Activated CD8-positive, alpha-beta memory T cell treated with anti-CD3 and anti-CD28 coated beads for 1 hour (primary cell): ENCODE data around the gene PFDN6.

Experiments used
- DNase-seq, 2 donors: peaks; one replicate each; pipeline ENCODE4 v3.0.0-alpha.2; 2020; ENCODE audit warnings: low read depth in 1 of 2; ENCODE audit errors: extremely low read depth in 1 of 2

The PFDN6 gene

DNA sequence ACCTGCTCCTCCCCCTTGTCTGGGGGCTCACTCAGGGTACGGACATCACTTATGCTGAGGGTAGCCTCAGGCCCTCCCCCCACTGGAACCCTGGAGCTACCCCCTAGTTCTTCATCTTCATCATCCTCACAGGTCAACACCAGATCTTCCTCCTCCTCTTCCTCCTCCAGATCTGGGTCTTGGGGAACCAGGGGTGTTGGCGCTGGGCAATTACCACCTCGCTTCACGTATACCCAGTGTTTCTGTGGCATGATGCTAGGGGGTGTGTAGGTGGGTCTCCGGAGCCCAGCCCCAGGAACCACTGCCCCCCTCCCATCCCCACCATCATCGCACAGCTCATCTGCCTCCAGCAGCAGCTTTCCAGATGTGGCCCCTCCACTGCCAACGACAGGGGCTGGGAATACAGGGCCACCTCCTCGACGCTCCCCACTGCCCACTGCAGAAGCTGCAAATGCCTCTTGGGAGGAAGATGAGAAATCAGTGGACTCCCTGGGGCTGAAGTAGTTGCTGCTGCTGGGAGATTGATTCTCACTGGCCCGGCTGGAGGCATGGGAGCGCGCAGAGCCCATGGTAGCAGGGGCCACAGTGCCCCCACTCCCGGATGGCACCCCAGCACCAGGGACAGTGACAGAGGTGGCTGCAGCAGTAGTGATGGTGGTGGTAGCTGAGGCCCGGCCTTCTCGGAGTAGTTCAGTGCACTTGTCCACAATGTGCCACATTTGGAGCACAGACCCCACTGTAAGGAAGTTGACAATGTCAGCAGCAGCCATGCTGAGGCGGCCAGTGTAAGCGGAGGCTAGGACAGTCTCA, 26.6 kb downstream of the PFDN6 start:
- DNase-seq, result no peak

GRCh38 chr6:33316603-33317418, 27.4 kb downstream of the PFDN6 start:
- DNase-seq, result no peak

DNA sequence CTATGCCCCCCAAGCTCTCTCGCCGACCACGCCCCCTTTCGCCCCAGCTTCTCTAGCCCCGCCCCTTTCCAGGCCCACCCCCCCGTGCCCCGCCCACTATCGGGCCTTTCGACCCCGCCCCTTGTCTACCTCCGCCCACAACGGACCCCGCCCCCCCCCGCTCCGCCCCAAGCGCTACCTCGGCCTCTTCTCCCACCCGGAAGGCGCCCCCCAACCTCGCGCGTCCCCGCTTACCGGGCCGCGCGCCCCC, 27.9 kb downstream of the PFDN6 start:
- no peak for DNase-seq

DNA sequence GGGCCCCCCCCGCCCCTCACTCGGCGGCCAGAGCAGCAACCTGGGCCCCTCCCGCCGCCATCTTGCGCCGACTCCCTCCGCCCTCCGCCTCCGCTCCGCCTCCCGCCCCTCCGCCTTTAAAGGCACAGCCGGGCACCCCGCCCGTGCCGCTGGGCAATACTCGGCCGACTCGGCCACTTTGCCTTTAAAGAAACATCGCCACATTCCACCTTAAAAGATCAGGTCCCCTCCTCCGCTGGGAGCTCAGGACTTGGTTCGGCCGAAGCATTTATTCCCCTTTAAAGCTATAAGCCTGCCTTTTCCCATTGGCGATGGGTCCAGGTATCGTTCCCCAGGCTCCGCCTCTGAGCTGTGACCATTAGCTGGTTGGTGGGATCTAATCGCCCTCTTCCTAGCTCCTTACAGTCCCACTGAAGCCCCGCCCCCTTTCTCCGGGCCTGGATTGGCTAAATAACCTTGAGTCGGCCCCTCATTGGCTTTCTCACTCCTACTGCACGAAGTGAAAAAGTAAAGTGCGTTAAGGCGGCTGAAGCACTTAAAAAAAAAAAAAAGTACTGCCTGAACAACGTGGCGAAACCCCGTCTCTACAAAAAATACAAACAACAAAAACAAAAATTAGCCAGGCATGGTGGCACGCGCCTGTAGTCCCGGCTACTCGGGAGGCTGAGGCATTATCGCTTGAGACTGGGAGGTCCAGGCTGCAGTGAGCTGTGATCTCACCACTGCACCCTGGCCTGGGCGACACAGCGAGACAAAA, 28.4 kb downstream of the PFDN6 start, which contains the start of gene ZBTB22:
Gene ZBTB22, minus strand, starts transcription at position 76 of the 757 bp plus-strand sequence. CDS start 828 bp downstream, outside the sequence.
- DNase-seq, result peak; percentile 90 to 95

- DNase-seq, result no peak
Measured at GRCh38 chr6:33318426-33319073, 29.1 kb downstream of the PFDN6 start.

GRCh38 chr6:33319939-33320314, 30.5 kb downstream of the PFDN6 start:
- DNase-seq, result no peak

DNA sequence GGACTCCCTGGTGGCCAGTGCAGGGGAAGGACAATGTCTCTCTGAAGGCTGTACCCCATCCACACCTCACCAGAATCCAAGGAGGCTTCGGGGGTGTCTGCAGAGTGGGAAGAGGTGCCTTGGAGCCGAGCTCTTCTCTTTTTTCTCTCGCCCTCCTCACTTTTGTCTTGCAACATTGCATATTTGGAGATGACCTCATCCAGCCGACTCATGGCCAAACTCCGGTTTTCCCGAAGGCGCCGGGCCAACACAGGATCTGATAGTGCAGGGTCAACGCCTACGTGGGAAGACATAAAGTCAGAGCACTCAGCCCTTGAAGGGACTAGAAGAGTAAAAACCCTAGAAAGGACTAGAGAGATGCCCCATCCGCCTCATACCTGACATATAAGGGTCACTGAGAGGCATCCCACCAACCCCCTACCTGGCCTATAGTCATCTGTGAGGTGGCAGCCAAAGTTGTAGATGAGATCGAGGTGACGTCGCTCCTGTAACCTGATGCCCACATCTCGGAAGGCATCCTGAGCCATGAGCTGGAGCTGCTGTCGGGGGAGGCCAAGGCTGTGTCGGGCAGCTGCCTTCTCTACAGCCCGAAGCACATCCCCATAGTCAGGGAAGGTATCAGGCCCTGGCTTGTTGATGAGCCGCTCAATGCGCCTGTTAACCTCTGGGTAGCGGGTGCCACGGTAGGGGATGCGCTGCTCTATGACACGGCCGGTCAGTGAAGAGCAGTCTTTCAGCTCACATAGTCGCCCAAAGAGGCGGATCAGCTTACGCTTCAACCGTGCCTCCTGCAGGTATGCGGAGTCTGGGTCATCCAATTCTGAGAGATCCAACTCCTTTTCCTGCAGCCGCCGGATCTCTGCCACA, 31.1 kb downstream of the PFDN6 start:
- no peak for DNase-seq

DNA sequence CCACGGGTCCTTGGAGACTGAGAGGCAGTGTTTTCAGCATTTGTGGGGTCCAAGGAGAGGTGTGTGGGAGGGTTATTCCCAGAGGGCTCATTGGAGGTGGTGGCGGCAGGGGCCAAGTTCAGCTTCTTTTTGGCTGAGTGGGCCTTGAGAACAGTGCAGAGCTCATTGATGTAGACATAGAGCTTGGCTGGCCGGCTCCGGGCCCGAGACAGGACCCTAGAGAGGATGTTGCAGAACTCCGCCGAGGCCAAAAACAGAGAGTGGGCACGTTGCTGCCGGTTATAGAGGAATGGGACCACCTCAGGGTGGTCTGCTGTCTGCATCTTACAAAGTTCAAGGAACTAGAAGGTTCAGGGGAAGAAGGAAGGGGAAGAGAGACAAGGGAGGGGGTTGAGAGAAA, 31.8 kb downstream of the PFDN6 start:
- no peak for DNase-seq

- no peak for DNase-seq
Measured at GRCh38 chr6:33323623-33323948, 34.2 kb downstream of the PFDN6 start.

- DNase-seq, result no peak
Measured at GRCh38 chr6:33324125-33324524, 34.7 kb downstream of the PFDN6 start.

GRCh38 chr6:33329058-33329457, 39.7 kb downstream of the PFDN6 start:
- no peak for DNase-seq

- DNase-seq, result no peak
Measured at GRCh38 chr6:33330736-33331135, 41.3 kb downstream of the PFDN6 start.

DNA sequence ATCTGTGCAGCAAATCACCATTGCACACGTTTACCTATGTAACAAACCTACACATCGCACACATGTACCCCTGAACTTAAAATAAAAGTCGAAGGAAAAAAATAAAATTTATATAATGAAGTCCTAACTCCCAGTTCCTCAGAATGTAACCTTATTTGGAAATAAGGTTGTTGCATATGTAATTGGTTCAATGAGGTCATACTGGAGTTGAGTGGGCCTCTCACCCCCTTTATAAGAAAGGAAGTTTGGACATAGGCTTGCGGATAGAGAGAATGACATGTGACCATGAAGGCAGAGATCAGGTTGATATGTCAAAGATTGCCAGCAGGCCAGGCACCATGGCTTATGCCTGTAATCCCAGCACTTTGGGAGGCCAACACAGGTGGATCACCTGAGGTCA, 44.3 kb downstream of the PFDN6 start:
- DNase-seq, result no peak

DNA sequence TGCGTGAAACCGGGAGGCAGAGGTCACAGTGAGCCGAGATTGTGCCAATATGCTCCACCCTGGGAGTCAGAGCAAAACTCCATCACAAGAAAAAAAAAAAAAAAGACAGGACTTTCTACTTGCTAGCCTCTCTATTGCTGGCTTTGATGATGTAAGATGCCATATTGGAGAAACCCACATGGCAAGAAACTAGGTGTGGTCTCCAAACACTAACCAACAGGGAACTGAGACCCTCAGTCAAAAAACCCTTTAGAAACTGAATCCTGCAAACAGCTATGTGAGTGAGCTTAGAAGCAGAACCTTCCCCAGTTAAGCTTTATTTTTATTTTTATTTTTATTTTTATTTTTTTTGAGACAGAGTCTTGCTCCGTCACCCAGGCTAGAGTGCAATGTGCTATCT, 46.5 kb downstream of the PFDN6 start:
- DNase-seq, result no peak

DNA sequence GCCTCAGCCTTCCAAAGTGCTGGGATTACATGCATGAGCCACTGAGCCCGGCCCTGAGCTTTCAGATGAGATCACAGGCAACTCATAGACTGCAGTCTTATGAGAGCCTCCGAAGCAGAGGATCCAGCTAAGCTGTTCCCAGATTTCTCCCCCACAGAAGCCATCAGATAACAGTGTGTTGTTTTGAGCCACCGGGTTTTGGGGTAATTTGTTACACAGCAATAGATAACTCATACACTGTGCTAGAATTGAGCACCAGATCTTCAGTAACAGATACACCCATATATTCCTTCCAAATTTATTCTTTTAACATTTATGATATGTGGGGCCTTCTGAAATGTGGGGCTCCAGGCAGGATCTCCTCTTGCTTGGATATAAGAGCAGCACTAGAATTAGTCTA, 47.1 kb downstream of the PFDN6 start:
- DNase-seq, result no peak

DNA sequence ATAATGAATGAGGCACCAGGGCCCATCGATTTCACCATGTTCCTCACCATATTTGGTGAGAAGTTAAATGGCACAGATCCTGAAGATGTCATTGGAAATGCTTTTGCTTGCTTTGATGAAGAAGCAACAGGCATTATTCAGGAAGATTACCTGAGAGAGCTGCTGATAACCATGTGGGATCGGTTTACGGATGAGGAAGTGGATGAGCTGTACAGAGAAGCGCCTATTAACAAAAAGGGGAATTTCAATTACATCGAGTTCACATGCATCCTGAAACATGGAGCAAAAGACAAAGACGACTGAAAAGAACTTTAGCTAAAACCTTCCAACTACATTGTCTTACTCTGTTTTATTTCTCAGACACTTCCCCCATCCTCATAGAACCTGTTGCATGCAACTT, 49.8 kb downstream of the PFDN6 start:
- no peak for DNase-seq
